MM.1S (cell line): ENCODE measurements around the gene PPP4R4.
A peak's percentile ranks its signal among the peaks of the same experiment; 100 is the strongest.

Source experiments
- EZH2 ChIP-seq: fragments of 300-600 bp; sonication (generic); optimal IDR thresholded peaks from 2 replicates; pipeline ENCODE3; 2017; ENCODE audit warnings: low read depth, mild to moderate bottlenecking, antibody characterized with exemption, low read length, mixed read lengths
- EZH2phosphoT487 ChIP-seq: fragments of 300-600 bp; sonication (generic); IDR thresholded peaks from 2 replicates; pipeline ENCODE4 v1.6.1; 2018; ENCODE audit warnings: antibody characterized with exemption, low read length
- TF ChIP-seq, protein P1 (sequence below): fragments of 300-600 bp; sonication (generic); IDR thresholded peaks from 2 replicates; pipeline ENCODE4 v1.5.1; 2016; ENCODE audit warnings: antibody characterized with exemption, low read length, mixed read lengths

DNA sequence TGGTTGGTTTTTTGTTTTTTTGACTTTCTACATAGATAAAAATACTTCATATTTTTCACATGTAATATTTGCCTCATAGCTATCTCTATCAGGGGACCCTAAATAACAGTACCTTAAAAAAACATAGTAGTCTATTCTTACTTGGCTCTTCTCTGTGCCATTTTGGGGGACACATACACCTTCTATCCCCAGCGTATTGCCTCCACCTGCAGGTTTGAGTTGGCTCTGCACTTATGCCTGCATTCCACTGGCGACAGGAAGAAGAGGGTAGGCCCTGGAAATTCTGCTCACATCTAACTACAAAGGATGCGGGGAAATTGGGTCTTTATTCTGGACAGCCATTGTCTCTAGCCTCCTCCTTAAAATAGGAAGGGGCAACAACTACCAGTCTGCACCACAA is 30.9 kb upstream of the PPP4R4 start:
- TF ChIP-seq, protein P1, sequence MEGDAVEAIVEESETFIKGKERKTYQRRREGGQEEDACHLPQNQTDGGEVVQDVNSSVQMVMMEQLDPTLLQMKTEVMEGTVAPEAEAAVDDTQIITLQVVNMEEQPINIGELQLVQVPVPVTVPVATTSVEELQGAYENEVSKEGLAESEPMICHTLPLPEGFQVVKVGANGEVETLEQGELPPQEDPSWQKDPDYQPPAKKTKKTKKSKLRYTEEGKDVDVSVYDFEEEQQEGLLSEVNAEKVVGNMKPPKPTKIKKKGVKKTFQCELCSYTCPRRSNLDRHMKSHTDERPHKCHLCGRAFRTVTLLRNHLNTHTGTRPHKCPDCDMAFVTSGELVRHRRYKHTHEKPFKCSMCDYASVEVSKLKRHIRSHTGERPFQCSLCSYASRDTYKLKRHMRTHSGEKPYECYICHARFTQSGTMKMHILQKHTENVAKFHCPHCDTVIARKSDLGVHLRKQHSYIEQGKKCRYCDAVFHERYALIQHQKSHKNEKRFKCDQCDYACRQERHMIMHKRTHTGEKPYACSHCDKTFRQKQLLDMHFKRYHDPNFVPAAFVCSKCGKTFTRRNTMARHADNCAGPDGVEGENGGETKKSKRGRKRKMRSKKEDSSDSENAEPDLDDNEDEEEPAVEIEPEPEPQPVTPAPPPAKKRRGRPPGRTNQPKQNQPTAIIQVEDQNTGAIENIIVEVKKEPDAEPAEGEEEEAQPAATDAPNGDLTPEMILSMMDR: peak; percentile 29
- TF ChIP-seq EZH2phosphoT487: no peak
- no peak for TF ChIP-seq EZH2
